GM20431 (cell line): ENCODE measurements around the gene ARHGEF26.

Experiments
- in situ Hi-C: fragments of 300-500 bp; cut with MseI, MboI; formaldehyde crosslinking; loops from one replicate; pipeline ENCODE4 v1.15.0; 2020; ENCODE audit warnings: low sequenced_read_pairs; ENCODE audit not compliant: unreplicated experiment

The ARHGEF26 gene

DNA sequence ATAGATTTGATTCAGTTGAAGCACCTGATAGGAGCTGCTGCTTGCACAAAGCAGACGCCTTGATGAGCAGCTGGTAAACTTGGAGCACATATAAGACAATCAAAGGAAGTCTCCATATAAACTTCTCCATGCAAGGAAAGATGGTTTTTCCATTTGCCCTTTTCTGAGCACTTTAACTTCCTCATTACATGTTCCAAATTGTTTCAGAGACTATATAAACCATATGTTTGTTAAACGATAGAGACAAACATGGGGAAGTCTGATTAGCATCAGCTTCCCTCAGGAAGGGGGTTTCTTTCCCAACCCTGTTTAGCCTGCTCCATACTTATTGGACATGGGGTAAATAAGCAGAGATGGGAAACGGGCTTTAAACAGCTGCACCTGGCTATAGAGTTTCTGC lies 115.1 kb downstream of the ARHGEF26 start:
- in situ Hi-C loops, result no loop called here

- in situ Hi-C loops, result no loop called here
These were observed 119.0 kb downstream of the ARHGEF26 start for GRCh38 chr3:154240235-154240634.

DNA sequence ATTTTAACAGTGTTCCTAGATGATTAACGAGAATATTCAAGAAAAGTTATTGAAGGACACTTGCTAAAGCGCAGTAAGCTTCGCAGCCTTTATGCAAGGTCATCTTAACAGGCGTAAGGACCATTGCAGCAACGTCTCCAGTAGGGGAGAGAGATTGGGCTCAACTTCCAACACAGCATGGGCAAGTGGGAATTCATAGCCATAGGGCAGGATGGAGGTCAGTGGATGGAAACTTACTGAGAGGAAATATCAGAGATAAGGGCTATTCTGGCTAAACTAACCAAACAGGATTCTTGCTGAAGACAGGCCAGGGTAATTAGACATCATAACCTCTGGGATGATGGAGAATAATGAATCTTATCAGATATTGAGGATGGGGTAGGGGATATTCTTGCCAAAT lies 120.3 kb downstream of the ARHGEF26 start:
- in situ Hi-C loops, result no loop called here

DNA sequence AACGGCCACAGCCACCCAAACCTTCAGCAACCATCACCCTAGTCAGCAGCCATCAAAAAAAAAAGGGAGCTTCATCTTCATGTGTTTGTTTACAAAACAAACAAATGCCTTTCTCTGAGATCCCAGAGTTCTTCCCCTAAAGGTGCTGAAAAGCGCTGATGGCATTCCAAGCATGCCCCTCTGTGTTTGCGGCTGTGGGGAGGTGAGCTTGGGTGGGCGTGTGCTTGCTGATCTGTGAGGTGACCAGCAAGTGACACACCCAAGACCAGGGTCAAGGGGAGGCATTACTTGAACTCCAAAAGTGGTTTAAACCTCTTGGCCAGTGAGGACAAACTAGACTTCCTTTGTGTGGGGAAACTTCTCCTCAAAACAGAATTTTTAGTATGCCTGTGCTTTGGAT lies 121.6 kb downstream of the ARHGEF26 start:
- in situ Hi-C loops, result no loop called here

- in situ Hi-C loops, result no loop called here
These were observed 122.2 kb downstream of the ARHGEF26 start for GRCh38 chr3:154243353-154243752.

- in situ Hi-C loops, result no loop called here
These were observed 123.5 kb downstream of the ARHGEF26 start for GRCh38 chr3:154244644-154245043.

DNA sequence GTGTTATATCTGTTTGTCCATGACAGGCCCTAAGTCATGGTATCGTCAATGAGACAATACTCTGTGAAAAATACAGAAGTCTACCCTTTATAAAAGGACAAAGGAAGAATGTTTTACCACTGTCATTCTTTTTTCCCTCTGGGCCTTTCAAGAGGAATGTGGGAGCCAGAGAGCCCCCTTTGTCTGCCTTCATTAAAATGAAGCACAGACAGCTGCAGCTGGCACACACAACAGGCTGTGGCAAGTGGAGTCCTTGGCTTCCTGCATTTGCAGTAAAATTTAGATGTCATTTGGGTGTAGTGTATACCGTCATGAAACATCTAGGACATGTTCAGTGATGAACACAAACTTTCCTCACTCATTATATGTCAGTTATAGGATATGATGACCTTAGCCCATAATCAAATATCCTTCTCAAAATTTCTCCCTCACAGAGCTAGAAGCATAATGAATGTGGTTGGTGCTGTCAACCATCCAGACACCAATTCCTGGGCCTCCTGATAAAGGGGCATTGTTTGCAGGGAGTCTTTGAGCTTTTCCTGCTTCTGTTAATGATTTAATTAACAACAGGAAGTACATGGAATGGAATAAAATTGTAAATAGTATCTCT lies 126.7 kb downstream of the ARHGEF26 start:
- in situ Hi-C loops, result no loop called here

- in situ Hi-C loops, result no loop called here
These were observed 129.1 kb downstream of the ARHGEF26 start for GRCh38 chr3:154250291-154250690.

- in situ Hi-C loops, result no loop called here
These were observed 130.4 kb downstream of the ARHGEF26 start for GRCh38 chr3:154251610-154252009.

- in situ Hi-C loops, result no loop called here
These were observed 131.8 kb downstream of the ARHGEF26 start for GRCh38 chr3:154252759-154253638.

- in situ Hi-C loops, result no loop called here
These were observed 133.3 kb downstream of the ARHGEF26 start for GRCh38 chr3:154254527-154254926.

DNA sequence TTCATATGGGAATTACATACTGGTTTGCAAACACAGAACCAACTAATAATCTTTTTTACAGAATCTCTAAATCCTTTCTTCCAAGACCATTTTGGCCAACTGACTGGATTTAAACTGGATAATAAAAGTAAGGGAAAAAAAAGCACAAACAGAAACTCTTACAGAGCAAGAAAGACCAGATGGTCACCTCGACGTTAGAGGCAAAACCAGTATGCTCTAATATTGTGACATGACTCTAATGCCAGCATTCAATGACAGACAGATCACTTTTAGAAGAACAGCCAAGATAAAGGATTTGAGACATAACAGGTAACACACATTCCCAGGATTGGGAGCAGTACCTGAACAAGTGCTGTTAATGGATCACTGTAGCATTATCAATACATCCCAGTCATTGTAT lies 152.2 kb downstream of the ARHGEF26 start:
- in situ Hi-C loops, result no loop called here

GRCh38 chr3:154274348-154274747 lies 153.2 kb downstream of the ARHGEF26 start:
- in situ Hi-C loops, result no loop called here

- in situ Hi-C loops, result no loop called here
These were observed 154.1 kb downstream of the ARHGEF26 start for GRCh38 chr3:154275292-154275691.

DNA sequence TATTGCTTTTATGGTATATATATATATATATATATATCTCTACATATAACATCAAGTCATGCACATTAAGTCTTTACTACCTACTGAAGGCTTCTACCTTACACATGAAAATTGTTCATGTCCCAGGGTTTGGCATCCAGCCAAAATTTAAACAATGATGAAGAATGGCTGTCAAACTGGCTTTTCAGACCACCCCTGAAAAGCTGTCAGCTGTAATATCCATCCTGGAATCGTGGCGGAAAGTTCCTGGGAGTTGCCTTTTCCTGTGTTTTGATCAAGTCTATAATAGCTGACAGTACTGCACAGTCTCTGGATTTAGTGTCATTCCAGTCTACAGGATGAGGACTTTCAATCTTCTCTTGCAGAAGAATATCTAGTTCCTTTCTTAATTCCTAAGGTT lies 154.8 kb downstream of the ARHGEF26 start:
- in situ Hi-C loops, result no loop called here

DNA sequence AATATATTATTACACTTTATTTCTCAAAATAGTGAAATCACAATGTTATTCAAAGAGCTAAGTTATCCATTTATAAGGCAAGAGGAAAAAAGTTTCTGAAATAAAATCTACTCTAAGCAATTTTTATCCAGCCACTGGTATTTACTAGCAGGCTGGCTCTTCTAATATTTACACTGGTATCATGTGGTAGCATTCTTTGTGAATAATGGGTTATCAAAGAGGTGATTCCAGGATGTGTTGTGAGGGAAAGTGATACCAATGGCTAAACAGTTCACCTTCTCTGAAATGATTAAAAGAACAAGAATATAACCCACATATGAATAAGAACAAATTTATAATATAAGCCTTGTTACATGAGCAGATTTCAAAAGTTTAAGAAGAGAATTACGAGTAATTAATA lies 159.0 kb downstream of the ARHGEF26 start:
- in situ Hi-C loops, result no loop called here

GRCh38 chr3:154285221-154285620 lies 164.0 kb downstream of the ARHGEF26 start:
- in situ Hi-C loops, result no loop called here

DNA sequence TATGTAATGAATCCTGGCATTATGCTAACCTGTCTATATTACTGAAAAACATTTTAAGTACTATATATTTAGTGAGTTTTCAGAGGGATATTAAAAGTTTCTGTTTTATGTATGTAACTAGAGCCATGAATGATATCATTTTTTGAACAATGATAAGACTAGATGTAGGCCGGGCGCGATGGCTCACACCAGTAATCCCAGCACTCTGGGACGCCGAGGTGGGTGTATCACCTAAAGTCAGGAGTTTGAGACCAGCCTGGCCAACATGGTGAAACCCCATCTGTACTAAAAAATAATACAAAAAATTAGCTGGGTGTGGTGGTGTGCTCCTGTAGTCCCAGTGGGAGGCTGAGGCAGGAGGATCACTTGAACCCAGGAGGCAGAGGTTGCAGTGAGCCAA lies 169.0 kb downstream of the ARHGEF26 start:
- in situ Hi-C loops, result no loop called here

DNA sequence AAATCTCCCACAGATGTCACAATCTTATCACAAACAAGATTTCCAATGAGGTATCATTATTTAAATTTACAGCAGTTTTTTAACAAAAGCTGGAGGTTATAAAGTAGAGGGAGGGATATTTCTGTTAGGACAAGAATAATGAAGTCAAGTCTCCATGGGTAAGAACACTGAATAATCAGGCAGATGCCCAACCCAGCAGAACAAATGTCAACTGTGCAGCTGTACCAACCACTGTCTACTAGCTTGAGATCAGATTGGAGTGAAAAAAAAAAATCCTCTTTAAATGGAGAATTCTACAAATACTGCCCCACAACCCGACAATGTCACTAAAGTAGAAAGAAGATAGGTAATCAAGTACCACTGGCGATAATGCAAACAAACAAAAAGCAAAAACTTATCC lies 172.8 kb downstream of the ARHGEF26 start:
- in situ Hi-C loops, result no loop called here

DNA sequence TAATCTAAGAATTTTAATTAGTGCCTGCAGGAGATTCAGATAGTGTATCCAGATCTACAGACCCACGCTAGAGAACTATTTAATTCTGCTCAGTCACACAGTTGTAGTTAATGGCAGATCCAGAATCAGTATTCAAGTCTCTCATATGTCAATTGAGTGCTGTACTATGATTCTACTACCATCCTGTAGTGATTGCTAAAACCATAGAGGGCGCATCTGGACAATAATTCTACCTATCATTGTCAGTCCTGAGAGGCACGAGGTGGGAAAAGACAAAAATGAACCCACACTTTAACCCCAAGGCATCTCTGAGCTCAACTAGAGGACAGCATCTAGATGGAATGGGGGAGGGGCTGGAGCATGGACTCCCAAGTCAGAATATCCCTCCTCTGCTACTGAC lies 180.4 kb downstream of the ARHGEF26 start:
- in situ Hi-C loops, result no loop called here

GRCh38 chr3:154304116-154304786 lies 183.1 kb downstream of the ARHGEF26 start:
- in situ Hi-C loops, result no loop called here
